ENCODE measurements around the gene DHRS7C.

The DHRS7C gene

GRCh38 chr17:9769036-9769695 lies 22.2 kb downstream of the DHRS7C start:
- H3K4me3 ChIP-seq (ENCODE audit: low read depth, low read length): no peak overlapping the region
- DNase-seq (ENCODE audit: low read depth): no peak

- DNase-seq (ENCODE audit: low read depth): no peak
- no peak overlapping the region for H3K4me3 ChIP-seq (ENCODE audit: low read depth, low read length)
Observed at GRCh38 chr17:9768381-9768934, 22.9 kb downstream of the DHRS7C start.

DNA sequence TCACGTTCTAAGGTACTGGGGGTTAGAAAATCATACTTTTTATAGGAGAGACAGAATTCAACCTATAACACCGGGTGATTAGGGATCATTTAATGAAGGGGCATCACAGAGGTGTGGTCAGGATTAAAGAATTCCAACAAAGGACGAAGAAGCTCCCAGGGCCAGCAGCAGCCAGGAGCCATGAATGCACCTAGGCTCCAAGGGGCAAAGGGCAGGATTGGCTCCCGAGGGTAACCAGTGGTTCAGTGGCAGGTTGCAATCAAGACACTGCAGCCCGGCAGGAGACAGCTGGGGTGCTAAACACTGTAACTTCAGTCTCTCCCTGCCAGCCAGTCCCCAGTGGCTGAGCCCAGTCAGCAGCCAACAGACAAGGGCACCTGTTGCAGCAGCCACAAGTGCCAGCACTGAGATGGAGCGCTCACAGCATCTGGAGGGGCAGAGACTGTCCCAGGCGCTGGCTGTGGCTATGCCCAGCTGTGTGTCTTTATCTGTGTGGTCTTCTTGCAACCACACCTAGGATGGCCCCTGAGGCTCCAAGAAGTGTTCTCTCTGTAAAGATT lies 23.9 kb downstream of the DHRS7C start:
- no peak for DNase-seq (ENCODE audit: low read depth)
- no peak overlapping the region for H3K4me3 ChIP-seq (ENCODE audit: low read depth, low read length)

- H3K4me3 ChIP-seq (ENCODE audit: low read depth, low read length): no peak overlapping the region
- DNase-seq (ENCODE audit: low read depth): no peak
Observed at GRCh38 chr17:9766970-9767369, 24.4 kb downstream of the DHRS7C start.

- DNase-seq (ENCODE audit: low read depth): no peak
- H3K4me3 ChIP-seq (ENCODE audit: low read depth, low read length): no peak overlapping the region
Observed at GRCh38 chr17:9765322-9765721, 26.1 kb downstream of the DHRS7C start.

GRCh38 chr17:9763643-9764042 lies 27.7 kb downstream of the DHRS7C start:
- H3K4me3 ChIP-seq (ENCODE audit: low read depth, low read length): no peak overlapping the region
- DNase-seq (ENCODE audit: low read depth): no peak

DNA sequence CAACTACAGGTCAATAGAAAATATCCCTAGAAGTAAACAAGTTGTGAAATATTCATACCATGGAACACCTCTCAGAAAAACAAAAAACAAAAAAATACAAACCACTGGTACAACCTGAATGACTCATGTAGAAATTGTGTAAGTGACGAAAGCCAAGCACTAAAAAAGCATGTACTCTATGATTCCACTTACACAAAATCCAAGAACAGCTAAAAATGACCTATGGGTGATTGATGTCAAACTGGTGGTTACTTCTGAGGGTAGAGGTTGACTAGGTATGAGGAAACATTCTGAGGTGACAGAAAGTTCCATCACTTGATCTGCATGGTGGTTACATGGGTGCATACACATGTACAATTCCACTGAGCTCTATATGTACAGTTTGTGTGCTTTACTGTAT lies 31.1 kb downstream of the DHRS7C start:
- DNase-seq (ENCODE audit: low read depth): no peak
- no peak overlapping the region for H3K4me3 ChIP-seq (ENCODE audit: low read depth, low read length)

GRCh38 chr17:9755083-9755482 lies 36.3 kb downstream of the DHRS7C start:
- DNase-seq (ENCODE audit: low read depth): no peak
- H3K4me3 ChIP-seq (ENCODE audit: low read depth, low read length): no peak overlapping the region

- no peak for DNase-seq (ENCODE audit: low read depth)
- no peak overlapping the region for H3K4me3 ChIP-seq (ENCODE audit: low read depth, low read length)
Observed at GRCh38 chr17:9750524-9750923, 40.9 kb downstream of the DHRS7C start.

DNA sequence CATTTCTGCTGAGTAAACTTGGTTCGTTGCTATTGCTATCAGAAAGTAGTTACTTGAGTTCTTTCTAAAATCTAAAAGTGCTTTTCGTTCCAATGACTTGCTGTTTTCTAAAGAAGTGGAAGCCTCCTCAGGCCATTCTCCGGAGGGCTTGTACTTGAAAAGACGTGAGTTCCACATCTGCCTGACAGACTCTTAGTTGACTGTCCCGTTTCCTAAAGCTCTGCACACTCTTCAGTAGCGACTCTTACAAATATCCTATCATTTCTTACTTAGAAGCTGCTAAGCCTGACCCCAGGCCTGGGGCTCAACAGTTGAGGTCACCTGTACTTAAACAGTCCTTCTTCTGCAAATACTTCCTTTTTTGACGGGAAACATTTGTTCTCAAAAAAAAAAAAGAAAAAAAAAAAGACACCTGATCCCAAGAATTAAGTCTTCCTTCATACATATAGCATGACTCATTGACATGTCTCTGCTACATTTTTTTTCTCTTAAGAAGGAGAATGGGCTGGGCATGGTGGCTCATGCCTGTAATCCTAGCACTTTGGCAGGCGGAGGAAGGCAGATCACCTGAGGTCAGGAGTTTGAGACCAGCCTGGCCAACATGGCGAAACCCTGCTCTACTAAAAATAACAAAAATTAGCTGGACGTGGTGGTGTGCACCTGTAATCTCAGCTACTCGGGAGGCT lies 61.5 kb downstream of the DHRS7C start:
- no peak for DNase-seq (ENCODE audit: low read depth)
- no peak overlapping the region for H3K4me3 ChIP-seq (ENCODE audit: low read depth, low read length)

- DNase-seq (ENCODE audit: low read depth): peak; percentile 1
Observed at GRCh38 chr17:9729034-9729650, 62.2 kb downstream of the DHRS7C start.

DNA sequence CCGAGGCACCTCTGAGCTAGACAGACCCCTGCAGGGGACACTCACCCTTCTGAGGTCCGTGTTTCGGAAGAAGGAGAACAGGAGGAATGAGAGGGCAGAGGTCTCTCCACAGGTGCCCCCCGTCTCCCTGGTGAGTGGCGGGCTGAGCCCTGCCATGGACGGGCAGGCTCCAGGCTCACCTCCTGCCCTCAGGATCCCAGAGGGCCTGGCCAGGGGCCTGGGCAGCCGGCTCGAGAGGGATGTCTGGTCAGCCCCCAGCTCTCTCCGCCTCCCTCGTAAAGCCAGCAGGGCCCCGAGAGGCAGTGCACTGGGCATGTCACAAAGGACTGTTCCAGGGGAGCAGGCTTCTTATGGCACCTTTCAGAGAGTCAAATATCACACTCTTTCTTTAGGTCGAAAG lies 62.8 kb downstream of the DHRS7C start:
- no peak overlapping the region for H3K4me3 ChIP-seq (ENCODE audit: low read depth, low read length)
- no peak for DNase-seq (ENCODE audit: low read depth)

More at GRCh38 chr17:9729034-9729650, 62.2 kb downstream of the DHRS7C start:
- no peak overlapping the region for H3K4me3 ChIP-seq (ENCODE audit: low read depth, low read length)

GRCh38 chr17:9728005-9728404 lies 63.4 kb downstream of the DHRS7C start:
- no peak for DNase-seq (ENCODE audit: low read depth)
- no peak overlapping the region for H3K4me3 ChIP-seq (ENCODE audit: low read depth, low read length)

DNA sequence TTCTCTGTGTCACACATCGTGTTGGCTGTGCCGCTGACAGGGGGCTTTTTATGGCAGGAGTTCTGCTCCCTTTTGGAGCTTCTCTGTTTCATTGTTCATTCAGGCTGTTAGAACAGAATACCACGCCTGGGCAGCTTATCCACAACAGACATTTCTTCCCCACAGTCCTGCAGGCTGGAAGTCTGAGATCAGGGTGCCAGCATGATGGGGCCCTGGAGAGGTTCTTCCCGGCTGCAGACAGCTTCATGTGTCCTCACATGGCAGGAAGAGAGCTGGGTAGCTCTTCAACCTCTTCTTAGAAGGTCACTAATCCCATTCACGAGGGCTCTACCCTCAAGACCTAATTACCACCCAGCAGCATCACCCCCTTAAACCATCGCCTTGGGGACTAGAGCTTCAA lies 65.1 kb downstream of the DHRS7C start:
- DNase-seq (ENCODE audit: low read depth): no peak
- no peak overlapping the region for H3K4me3 ChIP-seq (ENCODE audit: low read depth, low read length)

GRCh38 chr17:9725575-9725974 lies 65.8 kb downstream of the DHRS7C start:
- no peak overlapping the region for H3K4me3 ChIP-seq (ENCODE audit: low read depth, low read length)
- DNase-seq (ENCODE audit: low read depth): no peak

All from skeletal muscle cell (primary cell).